ENCODE measurements around the gene TIMM13.
A peak's percentile ranks its signal among the peaks of the same experiment; 100 is the strongest.
"Not testable (repeated sequence)": the region's sequence is repeated elsewhere in the genome, so short reads cannot be mapped to it uniquely, and the experiment has no call there.

The TIMM13 gene

GRCh38 chr19:2429917-2430535 is 2.6 kb upstream of the TIMM13 start:
- no peak for DNase-seq

DNA sequence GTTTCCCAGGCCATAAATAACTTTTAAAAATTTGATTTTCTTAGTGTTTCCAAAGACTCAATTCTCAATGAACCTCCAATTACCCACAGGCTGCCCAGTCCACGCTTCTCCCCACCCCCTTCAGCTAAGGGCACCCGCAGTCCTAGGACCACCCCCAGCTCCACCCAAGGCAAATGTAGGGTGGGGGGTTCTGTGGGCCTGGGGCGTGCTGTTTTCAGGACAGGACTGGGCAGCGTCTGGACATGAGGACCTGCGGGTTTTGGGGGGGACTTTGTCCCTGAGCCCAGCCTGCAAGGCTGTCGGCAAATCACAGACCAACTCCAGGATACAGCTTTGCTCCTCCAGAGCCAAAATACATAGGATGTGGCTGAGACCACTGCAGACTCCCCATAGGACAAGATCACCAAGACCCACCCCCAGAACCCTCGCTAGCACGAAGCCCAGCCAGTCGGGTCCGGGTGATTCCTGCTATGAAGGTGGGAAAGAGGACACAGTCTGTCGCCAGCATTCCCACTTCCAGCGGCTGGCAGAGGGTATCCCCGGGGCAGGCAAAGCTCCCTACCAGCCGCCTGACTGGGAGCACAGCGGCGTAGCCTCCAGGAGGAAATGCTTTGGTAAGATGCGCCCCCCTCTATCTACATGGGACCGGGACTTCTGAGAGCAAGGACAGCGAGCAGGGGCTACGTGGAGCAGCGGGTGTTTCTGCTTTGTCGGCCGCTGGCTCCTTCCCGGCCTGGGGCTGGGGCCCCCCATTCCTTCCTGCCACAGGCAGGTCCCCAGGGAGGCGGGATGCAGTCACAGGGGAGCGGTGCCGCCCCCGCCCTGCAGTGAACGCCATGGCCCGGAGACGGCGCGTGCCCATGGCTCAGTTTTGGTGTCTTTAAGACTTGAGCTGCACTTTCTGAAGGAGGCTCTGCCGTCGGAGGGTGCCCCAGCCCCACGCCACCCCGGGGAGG is 1.6 kb upstream of the TIMM13 start:
- no peak for DNase-seq

GRCh38 chr19:2428321-2428690 is 920 bp upstream of the TIMM13 start:
- DNase-seq = no peak

DNA sequence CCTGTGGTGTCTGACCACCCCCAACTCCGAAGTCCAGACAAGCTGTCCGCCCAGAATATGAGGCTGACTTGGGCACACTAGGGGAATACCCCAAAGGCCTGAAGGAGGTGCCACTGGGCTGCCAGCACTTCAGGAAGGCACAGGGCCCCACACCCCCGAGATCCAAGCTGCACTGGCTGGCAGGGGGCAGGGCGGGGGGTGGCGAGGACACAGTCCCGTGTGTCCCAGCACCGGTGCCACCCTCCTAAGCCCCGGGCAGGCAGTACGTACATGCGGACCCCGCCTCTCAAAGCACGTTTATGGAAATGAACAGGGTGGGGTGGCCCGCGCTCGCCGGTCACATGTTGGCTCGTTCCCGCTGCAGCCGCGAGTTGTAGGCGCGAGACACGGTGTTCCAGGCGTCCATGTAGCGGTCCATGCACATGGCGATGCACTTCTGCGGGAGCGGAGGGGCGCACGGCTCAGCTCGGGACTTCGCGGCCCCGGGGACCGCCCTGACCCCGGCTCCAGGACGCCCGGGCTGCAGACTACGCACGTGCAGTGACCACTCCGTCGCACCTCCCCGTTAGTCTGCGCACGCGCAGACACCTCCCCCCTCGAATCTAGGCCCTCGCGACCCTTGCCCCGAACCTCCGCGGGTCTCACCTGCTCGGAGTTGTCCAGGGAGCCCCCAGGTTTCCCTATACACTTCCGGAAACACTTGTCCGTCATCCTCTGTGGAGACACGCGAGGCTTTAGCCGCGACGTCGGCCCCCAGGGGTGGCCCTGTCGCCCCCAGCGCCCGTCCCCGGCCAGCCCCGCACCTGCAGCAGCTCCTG is 566 bp downstream of the TIMM13 start:
- peak; percentile 71 for DNase-seq

DNA sequence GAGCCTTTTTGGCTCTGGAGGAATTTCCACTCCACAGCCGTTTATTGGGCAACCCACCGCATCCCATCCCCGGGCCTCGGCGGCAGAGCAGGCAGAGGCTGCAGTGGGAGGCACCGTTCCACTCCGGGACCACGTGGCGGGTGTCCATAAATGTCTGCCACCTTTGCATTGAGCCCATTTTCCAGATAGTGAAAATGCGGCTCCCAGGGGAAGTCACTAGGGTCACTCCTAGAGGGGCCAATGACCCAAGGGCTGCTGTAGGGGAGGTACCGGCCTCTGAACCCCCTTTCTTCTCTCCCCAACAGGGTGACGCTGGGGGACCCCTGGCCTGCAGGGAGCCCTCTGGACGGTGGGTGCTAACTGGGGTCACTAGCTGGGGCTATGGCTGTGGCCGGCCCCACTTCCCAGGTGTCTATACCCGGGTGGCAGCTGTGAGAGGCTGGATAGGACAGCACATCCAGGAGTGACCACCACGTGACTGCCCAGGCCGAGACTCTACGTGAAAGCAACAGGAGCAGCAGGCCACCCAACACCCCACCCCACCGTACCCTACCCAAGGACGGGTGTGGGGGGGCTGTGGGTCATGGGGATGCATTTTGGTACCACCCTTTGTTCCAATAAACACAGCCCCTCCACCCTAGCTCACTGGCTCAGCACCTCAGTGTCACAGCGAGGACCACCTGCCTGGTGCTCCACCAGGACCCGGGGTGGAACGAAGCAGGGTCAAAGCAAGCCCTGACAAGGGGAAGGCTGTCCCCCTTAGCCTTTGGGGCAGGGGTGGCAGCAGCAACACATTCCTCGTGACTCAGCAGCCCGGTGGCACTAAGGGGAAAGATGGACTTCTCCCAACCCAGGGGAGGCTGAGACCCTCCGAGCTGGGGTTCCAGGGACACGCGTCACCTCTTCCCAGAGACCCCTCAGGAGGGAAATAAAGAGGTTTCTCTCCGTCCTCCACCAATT is 1.5 kb downstream of the TIMM13 start:
- no peak for DNase-seq

DNA sequence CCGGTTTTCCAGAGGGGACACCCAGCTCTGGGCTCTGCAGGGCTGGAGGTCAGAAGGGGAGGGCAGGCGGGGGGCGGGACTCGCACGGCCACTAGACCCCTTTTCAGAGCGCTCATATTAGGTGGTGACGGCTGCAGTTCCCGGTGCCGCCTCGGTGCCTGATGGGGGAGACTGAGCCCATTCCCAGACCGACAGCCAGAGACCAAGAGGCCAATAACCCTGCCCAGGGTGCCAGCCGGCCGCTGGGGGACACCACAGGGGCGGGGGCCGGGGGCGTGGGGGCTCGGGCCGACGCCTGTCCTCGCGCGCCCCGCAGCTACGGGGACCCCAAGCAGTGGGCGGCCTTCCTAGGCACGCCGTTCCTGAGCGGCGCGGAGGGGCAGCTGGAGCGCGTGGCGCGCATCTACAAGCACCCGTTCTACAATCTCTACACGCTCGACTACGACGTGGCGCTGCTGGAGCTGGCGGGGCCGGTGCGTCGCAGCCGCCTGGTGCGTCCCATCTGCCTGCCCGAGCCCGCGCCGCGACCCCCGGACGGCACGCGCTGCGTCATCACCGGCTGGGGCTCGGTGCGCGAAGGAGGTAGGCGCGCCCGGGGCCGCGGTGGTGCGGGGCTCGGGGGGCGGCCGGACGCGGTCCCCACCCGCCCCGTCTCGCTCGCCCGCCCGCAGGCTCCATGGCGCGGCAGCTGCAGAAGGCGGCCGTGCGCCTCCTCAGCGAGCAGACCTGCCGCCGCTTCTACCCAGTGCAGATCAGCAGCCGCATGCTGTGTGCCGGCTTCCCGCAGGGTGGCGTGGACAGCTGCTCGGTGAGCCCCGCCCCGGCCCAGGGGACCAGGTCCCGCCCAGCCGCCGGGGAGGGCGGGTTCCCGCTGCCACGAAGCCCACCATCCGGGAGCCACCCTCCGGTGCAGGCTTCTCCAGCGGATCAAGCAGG is 2.4 kb downstream of the TIMM13 start:
- no peak for DNase-seq

- DNase-seq = no peak
These were observed 3.3 kb downstream of the TIMM13 start for GRCh38 chr19:2423915-2424685.

DNA sequence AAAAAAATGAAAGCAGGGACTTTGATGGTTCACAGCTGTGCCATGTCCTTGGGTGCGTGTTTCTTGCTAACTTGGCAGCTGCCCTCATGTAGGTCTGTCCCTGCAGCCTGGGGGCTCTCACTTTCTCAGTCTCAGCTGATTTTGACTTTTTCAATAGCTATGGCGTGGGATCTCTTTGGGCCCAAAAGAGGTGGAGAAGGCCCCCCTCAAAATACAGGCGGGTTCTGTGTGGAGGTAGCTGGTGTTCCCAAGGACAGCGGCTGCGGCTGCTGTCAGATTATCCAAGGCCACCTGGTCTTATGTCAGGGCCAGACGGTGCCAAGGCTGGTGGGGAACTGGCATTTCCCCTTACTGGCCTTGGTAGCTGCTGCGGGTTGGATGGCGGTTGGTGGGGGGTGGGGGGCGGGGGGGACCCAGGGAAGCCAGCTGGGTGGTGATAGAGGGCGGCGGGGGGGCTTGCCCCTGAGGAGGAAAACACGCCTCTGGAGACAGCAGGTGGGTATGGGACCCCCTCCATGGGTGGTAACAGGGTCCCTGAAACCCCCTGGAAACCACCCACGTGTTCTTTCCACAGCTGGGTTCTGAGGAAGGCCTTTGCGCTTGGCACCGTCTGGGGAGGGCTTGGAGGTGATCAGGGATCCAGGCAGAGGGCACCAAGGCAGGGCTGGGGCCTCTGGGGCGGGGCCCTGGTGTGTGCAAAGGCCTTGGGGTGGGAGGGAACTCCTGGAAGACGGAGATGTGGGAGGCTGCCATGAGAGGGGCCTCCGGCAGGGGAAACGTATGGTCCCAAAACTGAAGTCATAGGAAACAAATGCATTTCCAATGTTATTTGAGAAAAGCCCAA is 4.1 kb downstream of the TIMM13 start:
- DNase-seq = no peak

- DNase-seq = no peak
These were observed 5.6 kb downstream of the TIMM13 start for GRCh38 chr19:2421581-2422306.

DNA sequence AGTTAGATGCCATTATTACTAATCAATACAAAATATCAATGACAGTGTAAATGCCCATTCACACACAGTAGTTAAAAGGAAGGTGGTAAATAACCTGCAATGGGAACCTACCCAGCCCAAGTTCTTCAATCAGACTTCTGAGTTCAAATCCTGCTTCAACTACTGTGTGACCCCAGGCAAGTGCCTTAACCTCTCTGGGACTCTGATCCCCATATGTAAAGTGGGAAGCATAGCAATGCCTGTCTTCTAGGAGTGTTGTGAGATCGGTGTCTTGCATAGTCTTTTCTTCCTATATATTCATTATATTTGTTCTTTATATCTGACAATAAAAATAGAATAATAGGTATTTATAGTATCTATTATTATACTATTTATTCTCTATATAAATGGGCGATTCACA is 6.9 kb downstream of the TIMM13 start:
- no peak for DNase-seq

DNA sequence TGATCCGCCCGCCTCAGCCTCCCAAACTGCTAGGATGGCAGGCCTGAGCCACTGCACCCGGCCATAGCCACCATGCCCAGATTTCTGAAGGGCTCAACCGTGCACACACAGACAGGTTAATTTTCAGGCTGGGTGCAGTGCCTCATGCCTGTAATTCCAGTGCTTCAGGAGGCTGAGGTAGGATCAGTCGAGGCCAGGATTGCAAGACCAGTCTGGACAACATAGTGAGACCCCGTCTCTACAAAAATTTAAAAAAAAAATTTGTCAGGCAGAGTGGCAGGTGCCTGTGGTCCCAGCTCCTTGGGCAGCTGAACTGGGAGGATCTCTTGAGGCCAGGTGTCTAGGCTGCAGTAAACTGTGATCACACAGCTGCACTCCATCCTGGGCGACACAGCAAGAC is 7.6 kb downstream of the TIMM13 start:
- no peak for DNase-seq

GRCh38 chr19:2417881-2418406 is 9.4 kb downstream of the TIMM13 start:
- DNase-seq = no peak

GRCh38 chr19:2417436-2417835 is 9.9 kb downstream of the TIMM13 start:
- not testable (repeated sequence) for DNase-seq

DNA sequence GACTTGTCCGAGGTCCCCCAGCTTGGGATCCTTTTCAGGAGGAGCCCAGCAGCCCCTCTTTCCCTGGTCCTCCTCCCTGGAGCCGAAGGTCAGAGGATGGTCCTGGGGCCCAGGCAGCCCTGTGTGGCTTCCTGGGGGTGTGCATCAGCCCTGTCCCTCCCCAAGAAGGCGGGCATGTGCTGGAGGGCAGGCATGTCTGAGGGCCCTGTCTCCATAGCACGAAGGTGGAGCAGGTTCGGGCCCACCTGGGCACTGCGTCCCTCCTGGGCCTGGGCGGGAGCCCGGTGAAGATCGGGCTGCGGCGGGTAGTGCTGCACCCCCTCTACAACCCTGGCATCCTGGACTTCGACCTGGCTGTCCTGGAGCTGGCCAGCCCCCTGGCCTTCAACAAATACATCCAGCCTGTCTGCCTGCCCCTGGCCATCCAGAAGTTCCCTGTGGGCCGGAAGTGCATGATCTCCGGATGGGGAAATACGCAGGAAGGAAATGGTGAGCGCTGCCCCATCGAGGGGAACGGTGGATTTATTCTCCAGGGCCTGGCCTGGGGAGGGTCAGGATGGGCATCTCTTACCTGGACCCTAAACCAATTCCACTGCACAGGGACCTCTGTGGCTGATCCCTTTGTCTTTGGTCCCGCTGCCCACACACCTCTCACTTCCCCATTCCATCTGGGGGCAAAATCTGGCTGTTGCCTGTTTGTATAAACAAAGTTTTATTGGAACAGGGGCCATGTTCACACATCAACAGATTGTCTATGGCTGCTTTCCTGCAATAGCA is 10.9 kb downstream of the TIMM13 start:
- no peak for DNase-seq

DNA sequence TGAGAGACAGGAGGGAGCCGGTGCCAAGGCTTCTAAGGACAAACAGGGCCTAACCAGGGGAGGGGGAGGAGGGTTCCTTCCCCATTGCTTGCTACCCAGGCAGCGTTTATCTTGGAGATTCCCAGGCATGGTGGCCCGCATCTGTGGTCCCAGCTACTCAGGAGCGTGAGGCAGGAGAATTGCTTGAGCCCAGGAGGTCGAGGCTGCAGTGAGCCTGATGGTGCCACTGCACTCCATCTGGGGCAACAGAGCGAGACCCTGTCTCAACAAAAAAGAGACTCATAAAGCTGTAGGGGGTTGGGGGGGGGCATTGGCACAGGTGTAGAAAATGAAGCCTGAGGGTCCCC is 11.4 kb downstream of the TIMM13 start:
- no peak for DNase-seq

- DNase-seq = no peak
These were observed 12.0 kb downstream of the TIMM13 start for GRCh38 chr19:2415281-2415972.

- no peak for DNase-seq
These were observed 13.8 kb downstream of the TIMM13 start for GRCh38 chr19:2413629-2414028.
